ENCODE data around the gene RNF138. TPM values are rescaled to one million over a fixed set of nuclear protein-coding genes. Genes with fewer than 3 reads are reported as not detected.

RNF138 gene
- polyA plus RNA-seq, 2 of the 4 experiments (the other 2 are of a cell fraction): 17.4 to 18.3 TPM

DNA sequence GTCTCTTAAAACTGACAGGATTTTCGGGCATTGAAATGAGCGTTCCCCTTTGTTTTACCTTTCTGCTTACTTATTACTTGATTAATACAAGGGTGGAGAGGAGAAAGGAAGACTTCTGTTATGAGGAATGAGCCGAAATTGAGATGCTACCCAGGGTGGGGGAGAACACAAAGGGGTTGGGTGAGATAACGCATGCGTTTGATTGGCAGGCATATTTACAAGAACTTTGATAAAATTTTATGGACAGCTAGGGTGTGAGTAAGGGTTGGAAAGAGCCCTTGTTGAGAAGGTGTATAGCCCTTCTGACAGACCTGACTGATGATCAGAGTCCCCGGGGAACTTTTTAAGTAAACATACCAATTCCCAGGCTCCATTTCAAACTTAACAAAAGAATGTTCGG lies 1.8 kb downstream of the RNF138 start:
- peak overlapping the region; percentile 92 for H3K4me2 ChIP-seq
- no peak for FAIRE-seq
- no peak for ATAC-seq
- peaks cover 13% of the 10 kb centered on the region for H3K4me1 ChIP-seq
- peak overlapping the region; percentile 84 to 100 for H3K27ac ChIP-seq
- TF ChIP-seq RAD21 (conservative IDR thresholded peaks at IDR 0.05 in 1 of 2, IDR thresholded peaks at IDR 0.05 in 1 of 2): no peak
- TF ChIP-seq HOXB13 (CRISPR knock-in tag; IDR thresholded peaks at IDR 0.05; ENCODE audit: low read depth): no peak
- no peak for TF ChIP-seq ZSCAN20 (CRISPR knock-in tag; IDR thresholded peaks at IDR 0.05)
- TF ChIP-seq POLR2A (IDR thresholded peaks at IDR 0.05; ENCODE audit: low read length): no peak
- TF ChIP-seq NR3C1 (IDR thresholded peaks at IDR 0.05): no peak
- TF ChIP-seq, protein P1, sequence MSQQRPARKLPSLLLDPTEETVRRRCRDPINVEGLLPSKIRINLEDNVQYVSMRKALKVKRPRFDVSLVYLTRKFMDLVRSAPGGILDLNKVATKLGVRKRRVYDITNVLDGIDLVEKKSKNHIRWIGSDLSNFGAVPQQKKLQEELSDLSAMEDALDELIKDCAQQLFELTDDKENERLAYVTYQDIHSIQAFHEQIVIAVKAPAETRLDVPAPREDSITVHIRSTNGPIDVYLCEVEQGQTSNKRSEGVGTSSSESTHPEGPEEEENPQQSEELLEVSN (IDR thresholded peaks at IDR 0.05; ENCODE audit: borderline replicate concordance, low read depth): no peak
- no peak for TF ChIP-seq NPAS2 (CRISPR knock-in tag; IDR thresholded peaks at IDR 0.05; ENCODE audit: borderline replicate concordance)
- no peak for TF ChIP-seq NFE2L2 (conservative IDR thresholded peaks at IDR 0.05; ENCODE audit: low read length)
- no peak for TF ChIP-seq FOXS1 (CRISPR knock-in tag; IDR thresholded peaks at IDR 0.05)
- no peak for TF ChIP-seq ZNF302 (CRISPR knock-in tag; IDR thresholded peaks at IDR 0.05)
- TF ChIP-seq, protein P2, sequence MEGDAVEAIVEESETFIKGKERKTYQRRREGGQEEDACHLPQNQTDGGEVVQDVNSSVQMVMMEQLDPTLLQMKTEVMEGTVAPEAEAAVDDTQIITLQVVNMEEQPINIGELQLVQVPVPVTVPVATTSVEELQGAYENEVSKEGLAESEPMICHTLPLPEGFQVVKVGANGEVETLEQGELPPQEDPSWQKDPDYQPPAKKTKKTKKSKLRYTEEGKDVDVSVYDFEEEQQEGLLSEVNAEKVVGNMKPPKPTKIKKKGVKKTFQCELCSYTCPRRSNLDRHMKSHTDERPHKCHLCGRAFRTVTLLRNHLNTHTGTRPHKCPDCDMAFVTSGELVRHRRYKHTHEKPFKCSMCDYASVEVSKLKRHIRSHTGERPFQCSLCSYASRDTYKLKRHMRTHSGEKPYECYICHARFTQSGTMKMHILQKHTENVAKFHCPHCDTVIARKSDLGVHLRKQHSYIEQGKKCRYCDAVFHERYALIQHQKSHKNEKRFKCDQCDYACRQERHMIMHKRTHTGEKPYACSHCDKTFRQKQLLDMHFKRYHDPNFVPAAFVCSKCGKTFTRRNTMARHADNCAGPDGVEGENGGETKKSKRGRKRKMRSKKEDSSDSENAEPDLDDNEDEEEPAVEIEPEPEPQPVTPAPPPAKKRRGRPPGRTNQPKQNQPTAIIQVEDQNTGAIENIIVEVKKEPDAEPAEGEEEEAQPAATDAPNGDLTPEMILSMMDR (IDR thresholded peaks at IDR 0.05): no peak
- TF ChIP-seq HOXA7 (CRISPR knock-in tag; IDR thresholded peaks at IDR 0.05): no peak
- DNase-seq (ENCODE audit: low read depth in 1 of 2, low spot score in 1 of 2): peak in 1 of 2 experiments; percentile 11
- no peaks in the 10 kb centered on the region for H3K9me3 ChIP-seq
- CTCF ChIA-PET: no interaction called here
- 8% methylated on average over 7 of the region's 7 CpGs for WGBS (ENCODE audit: missing lambda C conversion rate)
- POLR2A ChIA-PET: no interaction called here
- peak overlapping the region; percentile 81 for H3K4me3 ChIP-seq

DNA sequence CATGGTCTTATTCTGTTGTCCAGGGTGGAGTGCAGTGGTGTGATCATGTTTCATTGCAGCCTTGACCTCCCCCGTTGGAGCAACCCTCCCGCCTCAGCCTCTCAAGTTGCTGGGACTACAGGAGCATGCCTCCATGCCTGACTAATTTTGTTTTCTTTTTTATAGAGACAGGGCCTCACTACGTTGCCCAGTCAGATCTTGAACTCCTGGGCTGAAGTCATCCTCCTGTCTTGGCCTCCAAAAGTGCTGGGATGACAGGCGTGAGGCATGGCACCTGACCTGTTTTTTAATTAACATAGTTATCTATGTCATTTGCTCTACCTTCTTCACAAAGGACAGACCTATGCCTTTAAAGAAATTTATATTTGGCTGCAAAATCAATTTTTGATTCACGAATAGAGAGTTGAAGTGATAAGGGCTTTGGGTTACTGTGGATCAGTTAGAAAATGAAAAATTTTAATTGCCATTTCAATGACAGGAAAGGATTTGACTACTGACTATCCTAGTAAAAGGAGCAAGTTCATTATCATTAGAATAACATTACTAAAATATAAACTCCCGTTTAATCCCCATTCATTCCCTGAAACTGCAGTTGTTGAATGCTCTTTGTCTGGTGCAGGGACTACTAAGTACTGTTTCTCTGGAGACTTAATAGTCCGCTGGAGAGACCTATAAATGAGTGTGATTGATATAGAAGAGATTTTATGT lies 3.7 kb downstream of the RNF138 start:
- CTCF ChIA-PET: interaction anchor here (0.6 kb wide), 1 partner anchor 191 kb away, joined by 4 read pairs; no protein-coding TSS in a partner anchor
- FAIRE-seq (no peak), ATAC-seq (no peak), DNase-seq (ENCODE audit: low read depth in 1 of 2, low spot score in 1 of 2) (no peak)
- 88% methylated on average over 7 of the region's 7 CpGs for WGBS (ENCODE audit: missing lambda C conversion rate)
- Histone ChIP-seq H3K4me2 (no peak overlapping the region; the same call in 2 of the 3 replicates), H3K27ac (no peak overlapping the region), H3K4me1 (peaks cover 13% of the 10 kb centered on the region), H3K9me3 (no peaks in the 10 kb centered on the region), H3K4me3 (no peak overlapping the region)
- POLR2A ChIA-PET: no interaction called here
- no peak for TF ChIP-seq RCOR1 (IDR thresholded peaks at IDR 0.05; ENCODE audit: low read depth, low read length)
- TF ChIP-seq KDM5A (IDR thresholded peaks at IDR 0.05): no peak
- no peak for TF ChIP-seq PHF8 (IDR thresholded peaks at IDR 0.05; ENCODE audit: borderline replicate concordance, low read depth)
- no peak for TF ChIP-seq KDM1A (IDR thresholded peaks at IDR 0.05; ENCODE audit: low read depth)
- no peak for TF ChIP-seq USF2 (IDR thresholded peaks at IDR 0.05)
- TF ChIP-seq, protein P3, sequence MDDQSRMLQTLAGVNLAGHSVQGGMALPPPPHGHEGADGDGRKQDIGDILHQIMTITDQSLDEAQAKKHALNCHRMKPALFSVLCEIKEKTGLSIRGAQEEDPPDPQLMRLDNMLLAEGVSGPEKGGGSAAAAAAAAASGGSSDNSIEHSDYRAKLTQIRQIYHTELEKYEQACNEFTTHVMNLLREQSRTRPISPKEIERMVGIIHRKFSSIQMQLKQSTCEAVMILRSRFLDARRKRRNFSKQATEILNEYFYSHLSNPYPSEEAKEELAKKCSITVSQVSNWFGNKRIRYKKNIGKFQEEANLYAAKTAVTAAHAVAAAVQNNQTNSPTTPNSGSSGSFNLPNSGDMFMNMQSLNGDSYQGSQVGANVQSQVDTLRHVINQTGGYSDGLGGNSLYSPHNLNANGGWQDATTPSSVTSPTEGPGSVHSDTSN (IDR thresholded peaks at IDR 0.05): no peak
- TF ChIP-seq, protein P1 (IDR thresholded peaks at IDR 0.05; ENCODE audit: borderline replicate concordance, low read depth): no peak
- TF ChIP-seq FOXS1 (CRISPR knock-in tag; IDR thresholded peaks at IDR 0.05): no peak
- TF ChIP-seq, protein P4, sequence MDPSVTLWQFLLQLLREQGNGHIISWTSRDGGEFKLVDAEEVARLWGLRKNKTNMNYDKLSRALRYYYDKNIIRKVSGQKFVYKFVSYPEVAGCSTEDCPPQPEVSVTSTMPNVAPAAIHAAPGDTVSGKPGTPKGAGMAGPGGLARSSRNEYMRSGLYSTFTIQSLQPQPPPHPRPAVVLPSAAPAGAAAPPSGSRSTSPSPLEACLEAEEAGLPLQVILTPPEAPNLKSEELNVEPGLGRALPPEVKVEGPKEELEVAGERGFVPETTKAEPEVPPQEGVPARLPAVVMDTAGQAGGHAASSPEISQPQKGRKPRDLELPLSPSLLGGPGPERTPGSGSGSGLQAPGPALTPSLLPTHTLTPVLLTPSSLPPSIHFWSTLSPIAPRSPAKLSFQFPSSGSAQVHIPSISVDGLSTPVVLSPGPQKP (IDR thresholded peaks at IDR 0.05; ENCODE audit: low read depth, low read length): no peak
- no peak for TF ChIP-seq NPAS2 (CRISPR knock-in tag; IDR thresholded peaks at IDR 0.05; ENCODE audit: borderline replicate concordance)
- no peak for TF ChIP-seq NR3C1 (IDR thresholded peaks at IDR 0.05)
- TF ChIP-seq FOSL2 (IDR thresholded peaks at IDR 0.05): no peak
- TF ChIP-seq FOSL2 (CRISPR knock-in tag; IDR thresholded peaks at IDR 0.05): no peak
- TF ChIP-seq MAZ (IDR thresholded peaks at IDR 0.05; ENCODE audit: borderline replicate concordance, low read depth, low read length): no peak
- no peak for TF ChIP-seq TFCP2L1 (CRISPR knock-in tag; IDR thresholded peaks at IDR 0.05)
- TF ChIP-seq REST (IDR thresholded peaks at IDR 0.05): no peak
- no peak for TF ChIP-seq ZC3H11A (IDR thresholded peaks at IDR 0.05)
- TF ChIP-seq POLR2AphosphoS2 (conservative IDR thresholded peaks at IDR 0.05; ENCODE audit: low read length): no peak
- no peak for TF ChIP-seq CEBPB (IDR thresholded peaks at IDR 0.05)
